Mesenchymal stem cell (in vitro differentiated cells and primary cell): ENCODE results near the gene TMEM109.
"Not testable (repeated sequence)": the region's sequence is repeated elsewhere in the genome, so short reads cannot be mapped to it uniquely, and the experiment has no call there.

Source experiments
- DNase-seq: peaks from one replicate; pipeline ENCODE4 v3.0.0-alpha.2; 2013
- H2AFZ ChIP-seq: one replicate; pipeline ENCODE4 v1.6.1; 2013; ENCODE audit warnings: low read depth, mild to moderate bottlenecking, control low read depth, inconsistent platforms, low read length, moderate library complexity
- H2AK5ac ChIP-seq: 2 replicates; pipeline ENCODE4 v1.6.1; 2013; ENCODE audit warnings: low read length, moderate library complexity, mild to moderate bottlenecking, inconsistent platforms; ENCODE audit not compliant: severe bottlenecking
- H2BK120ac ChIP-seq: one replicate; pipeline ENCODE4 v1.6.1; 2013; ENCODE audit warnings: low read depth, mild to moderate bottlenecking, inconsistent platforms, low read length, moderate library complexity
- H2BK12ac ChIP-seq, 2 experiments: one replicate each; pipeline ENCODE4 v1.6.1; 2013; ENCODE audit warnings: inconsistent platforms in 2 of 2, low read length in 2 of 2, mild to moderate bottlenecking in 2 of 2, moderate library complexity in 2 of 2, control low read depth in 1 of 2
- H2BK15ac ChIP-seq: one replicate; pipeline ENCODE4 v1.6.1; 2013; ENCODE audit warnings: mild to moderate bottlenecking, low read depth, inconsistent platforms; ENCODE audit not compliant: poor library complexity, severe bottlenecking
- H2BK5ac ChIP-seq: 2 replicates; pipeline ENCODE4 v1.6.1; 2013; ENCODE audit warnings: low read depth, mild to moderate bottlenecking, low read length, control low read depth, inconsistent platforms; ENCODE audit not compliant: poor library complexity, severe bottlenecking
- H3K14ac ChIP-seq, 2 experiments: one replicate each; pipeline ENCODE4 v1.6.1; 2013; ENCODE audit warnings: inconsistent platforms in 2 of 2, low read length in 2 of 2, control low read depth in 1 of 2, mild to moderate bottlenecking in 1 of 2, moderate library complexity in 1 of 2
- H3K18ac ChIP-seq, 2 experiments: one replicate each; pipeline ENCODE4 v1.6.1; 2013; ENCODE audit warnings: inconsistent platforms in 2 of 2, low read length in 2 of 2, control low read depth in 1 of 2, low read depth in 1 of 2, mild to moderate bottlenecking in 1 of 2
- H3K23ac ChIP-seq, 2 experiments: one replicate each; pipeline ENCODE4 v1.6.1; 2013; ENCODE audit warnings: inconsistent platforms in 2 of 2, low read length in 2 of 2, mild to moderate bottlenecking in 2 of 2, moderate library complexity in 2 of 2, control low read depth in 1 of 2
- H3K27ac ChIP-seq: 2 replicates; pipeline ENCODE4 v1.5.1; 2013; ENCODE audit warnings: mild to moderate bottlenecking, moderate library complexity, low read length, control low read depth, inconsistent platforms; ENCODE audit not compliant: poor library complexity, severe bottlenecking
- H3K27me3 ChIP-seq, 2 experiments: 2 replicates each; pipeline versions ENCODE4 v1.6.1 to v1.7.0; 2013; ENCODE audit warnings: low read length in 2 of 2, mild to moderate bottlenecking in 2 of 2, moderate library complexity in 2 of 2, control low read depth in 1 of 2, inconsistent platforms in 1 of 2; ENCODE audit not compliant: control insufficient read depth in 1 of 2, insufficient read depth in 1 of 2
- H3K36me3 ChIP-seq, 2 experiments: 2 replicates each; pipeline versions ENCODE4 v1.6.1 to v1.7.0; 2013; ENCODE audit warnings: low read length in 2 of 2, control low read depth in 1 of 2, inconsistent platforms in 1 of 2, low read depth in 1 of 2, mild to moderate bottlenecking in 1 of 2; ENCODE audit not compliant: insufficient read depth in 2 of 2, control insufficient read depth in 1 of 2
- H3K4ac ChIP-seq, 2 experiments: one replicate each; pipeline ENCODE4 v1.6.1; 2013; ENCODE audit warnings: inconsistent platforms in 2 of 2, low read length in 2 of 2, mild to moderate bottlenecking in 2 of 2, moderate library complexity in 2 of 2, control low read depth in 1 of 2, low read depth in 1 of 2
- H3K4me1 ChIP-seq: 2 replicates; pipeline ENCODE4 v1.6.1; 2013; ENCODE audit warnings: low read depth, low read length, control low read depth; ENCODE audit not compliant: control insufficient read depth, insufficient read depth
- H3K4me2 ChIP-seq: 2 replicates; pipeline ENCODE4 v1.6.1; 2013; ENCODE audit warnings: low read length, mild to moderate bottlenecking, inconsistent platforms; ENCODE audit not compliant: poor library complexity, severe bottlenecking
- H3K4me3 ChIP-seq, 2 experiments: 2 replicates each; pipeline versions ENCODE4 v1.5.1 to v1.7.0; 2013; ENCODE audit warnings: low read length in 2 of 2, mild to moderate bottlenecking in 2 of 2, control low read depth in 1 of 2, low read depth in 1 of 2; ENCODE audit not compliant: insufficient read depth in 1 of 2
- H3K79me1 ChIP-seq: replicated peaks from 2 replicates; pipeline ENCODE4 v1.6.1; 2013; ENCODE audit warnings: mild to moderate bottlenecking, control low read depth, low read length, inconsistent platforms; ENCODE audit not compliant: poor library complexity, severe bottlenecking
- H3K9ac ChIP-seq: 2 replicates; pipeline ENCODE4 v1.7.0; 2013; ENCODE audit warnings: mild to moderate bottlenecking, low read length, moderate library complexity
- H3K9me3 ChIP-seq: 2 replicates; pipeline ENCODE4 v1.7.0; 2013; ENCODE audit warnings: mild to moderate bottlenecking, low read length; ENCODE audit not compliant: control insufficient read depth
- H4K8ac ChIP-seq: one replicate; pipeline ENCODE4 v1.6.1; 2013; ENCODE audit warnings: inconsistent platforms, mild to moderate bottlenecking, low read length, moderate library complexity
- H4K91ac ChIP-seq: one replicate; pipeline ENCODE4 v1.6.1; 2013; ENCODE audit warnings: mild to moderate bottlenecking, low read length, inconsistent platforms
- WGBS: methylation state at CpG from one replicate; pipeline ENCODE4 v1.1.7; 2013; ENCODE audit warnings: mixed read lengths; 5-methylcytosine and 5-hydroxymethylcytosine counted together

TMEM109 gene

GRCh38 chr11:60909680-60910280, 4.2 kb upstream of the TMEM109 start:
- 51% methylated on average over 3 of the region's 3 CpGs for WGBS
- not testable (repeated sequence) for H3K4me3 ChIP-seq, H4K91ac ChIP-seq, H3K4me2 ChIP-seq, H3K23ac ChIP-seq, H3K14ac ChIP-seq, H2BK5ac ChIP-seq, H3K79me1 ChIP-seq, H3K27ac ChIP-seq, H2BK15ac ChIP-seq, H2AK5ac ChIP-seq, H3K4ac ChIP-seq, H3K9me3 ChIP-seq, H2AFZ ChIP-seq, H2BK12ac ChIP-seq, H3K36me3 ChIP-seq, H3K9ac ChIP-seq, H3K18ac ChIP-seq, H4K8ac ChIP-seq, DNase-seq, H2BK120ac ChIP-seq
- Histone ChIP-seq H3K27me3 (peaks cover 14 to 15% of the 10 kb centered on the region in 2 experiments), H3K4me1 (peaks cover 15% of the 10 kb centered on the region)

DNA sequence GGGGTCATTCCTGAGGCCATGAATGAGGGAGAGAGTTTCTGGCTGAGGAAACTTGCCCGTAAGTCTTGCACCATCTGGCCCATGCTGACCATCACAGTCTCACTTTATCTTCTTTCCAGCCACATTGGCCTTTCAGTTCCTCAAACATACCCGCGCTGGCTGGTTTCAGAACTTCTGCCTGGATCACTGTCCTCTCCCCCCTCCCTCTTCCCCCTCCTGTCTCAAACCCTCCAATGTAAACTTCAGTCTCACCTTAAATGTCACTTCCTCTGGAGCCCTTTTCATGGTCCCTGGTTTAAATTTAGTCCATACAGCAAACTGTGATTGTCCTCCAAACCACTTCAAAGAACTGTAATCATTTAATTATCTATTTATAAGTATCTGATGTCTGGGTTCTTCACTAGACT, 3.7 kb upstream of the TMEM109 start:
- Histone ChIP-seq H4K8ac (no peak overlapping the region), H3K23ac (no peak overlapping the region), H3K9ac (no peak overlapping the region), H3K14ac (no peak overlapping the region), H2BK15ac (no peak overlapping the region), H2BK5ac (no peak overlapping the region), H2BK12ac (no peak overlapping the region), H3K27me3 (peaks cover 14 to 15% of the 10 kb centered on the region in 2 experiments), H3K79me1 (peaks cover 3% of the 10 kb centered on the region), H3K18ac (no peak overlapping the region), H3K9me3 (no peaks in the 10 kb centered on the region), H2AFZ (no peak overlapping the region), H3K4ac (no peak overlapping the region), H3K4me2 (no peak overlapping the region), H3K36me3 (no peaks in the 10 kb centered on the region), H4K91ac (no peak overlapping the region), H2BK120ac (no peak overlapping the region), H3K4me3 (no peak overlapping the region), H3K4me1 (peaks cover 13% of the 10 kb centered on the region), H3K27ac (no peak overlapping the region), H2AK5ac (no peak overlapping the region)
- no peak for DNase-seq
- 79% methylated on average over 3 of the region's 3 CpGs for WGBS

- no peak overlapping the region for H3K9ac ChIP-seq
- no peak overlapping the region for H4K91ac ChIP-seq
- no peak overlapping the region for H3K27ac ChIP-seq
- no peak for DNase-seq
- WGBS: 67% methylated on average over 5 of the region's 5 CpGs
- no peak overlapping the region for H4K8ac ChIP-seq
- H2BK5ac ChIP-seq: no peak overlapping the region
- no peak overlapping the region for H2BK120ac ChIP-seq
- no peak overlapping the region for H2BK15ac ChIP-seq
- no peak overlapping the region for H2AK5ac ChIP-seq
- peaks cover 14% of the 10 kb centered on the region for H3K4me1 ChIP-seq
- no peaks in the 10 kb centered on the region for H3K9me3 ChIP-seq
- H3K4me3 ChIP-seq: no peak overlapping the region
- H3K14ac ChIP-seq: no peak overlapping the region
- H2BK12ac ChIP-seq: no peak overlapping the region
- H3K79me1 ChIP-seq: peaks cover 3% of the 10 kb centered on the region
- H3K4ac ChIP-seq: no peak overlapping the region
- no peak overlapping the region for H3K4me2 ChIP-seq
- no peak overlapping the region for H3K23ac ChIP-seq
- H3K27me3 ChIP-seq: peaks cover 14 to 15% of the 10 kb centered on the region in 2 experiments
- no peak overlapping the region for H3K18ac ChIP-seq
- no peak overlapping the region for H2AFZ ChIP-seq
- no peaks in the 10 kb centered on the region for H3K36me3 ChIP-seq
Observed at GRCh38 chr11:60910711-60911380, 3.1 kb upstream of the TMEM109 start.

- Histone ChIP-seq H3K36me3 (no peaks in the 10 kb centered on the region), H3K9ac (no peak overlapping the region), H3K18ac (no peak overlapping the region), H2BK5ac (no peak overlapping the region), H2BK120ac (no peak overlapping the region), H4K8ac (no peak overlapping the region), H3K27me3 (peaks cover 14 to 15% of the 10 kb centered on the region in 2 experiments), H2BK12ac (no peak overlapping the region), H3K9me3 (no peaks in the 10 kb centered on the region), H3K27ac (no peak overlapping the region), H3K4ac (no peak overlapping the region), H2AFZ (no peak overlapping the region), H2AK5ac (no peak overlapping the region), H4K91ac (no peak overlapping the region), H3K23ac (no peak overlapping the region), H3K14ac (no peak overlapping the region), H2BK15ac (no peak overlapping the region), H3K4me2 (no peak overlapping the region), H3K4me1 (peaks cover 17% of the 10 kb centered on the region), H3K79me1 (peaks cover 8% of the 10 kb centered on the region), H3K4me3 (no peak overlapping the region)
- WGBS: 84% methylated on average over 12 of the region's 12 CpGs
- DNase-seq: no peak
Observed at GRCh38 chr11:60912223-60912850, 1.6 kb upstream of the TMEM109 start.
